Measurements from ENCODE around the gene RPS6KA1.
"Not testable (repeated sequence)": the region's sequence is repeated elsewhere in the genome, so short reads cannot be mapped to it uniquely, and the experiment has no call there.

- not testable (repeated sequence) for TF ChIP-seq CTCF, EP300 (IDR thresholded peaks at IDR 0.05)
Observed at GRCh38 chr1:26594593-26594992, 65.0 kb downstream of the RPS6KA1 start.

All from tibial nerve (tissue), 4 donors.